ENCODE results near the gene ANKRD13C.
A peak's percentile ranks its signal among the peaks of the same experiment; 100 is the strongest.

DNA sequence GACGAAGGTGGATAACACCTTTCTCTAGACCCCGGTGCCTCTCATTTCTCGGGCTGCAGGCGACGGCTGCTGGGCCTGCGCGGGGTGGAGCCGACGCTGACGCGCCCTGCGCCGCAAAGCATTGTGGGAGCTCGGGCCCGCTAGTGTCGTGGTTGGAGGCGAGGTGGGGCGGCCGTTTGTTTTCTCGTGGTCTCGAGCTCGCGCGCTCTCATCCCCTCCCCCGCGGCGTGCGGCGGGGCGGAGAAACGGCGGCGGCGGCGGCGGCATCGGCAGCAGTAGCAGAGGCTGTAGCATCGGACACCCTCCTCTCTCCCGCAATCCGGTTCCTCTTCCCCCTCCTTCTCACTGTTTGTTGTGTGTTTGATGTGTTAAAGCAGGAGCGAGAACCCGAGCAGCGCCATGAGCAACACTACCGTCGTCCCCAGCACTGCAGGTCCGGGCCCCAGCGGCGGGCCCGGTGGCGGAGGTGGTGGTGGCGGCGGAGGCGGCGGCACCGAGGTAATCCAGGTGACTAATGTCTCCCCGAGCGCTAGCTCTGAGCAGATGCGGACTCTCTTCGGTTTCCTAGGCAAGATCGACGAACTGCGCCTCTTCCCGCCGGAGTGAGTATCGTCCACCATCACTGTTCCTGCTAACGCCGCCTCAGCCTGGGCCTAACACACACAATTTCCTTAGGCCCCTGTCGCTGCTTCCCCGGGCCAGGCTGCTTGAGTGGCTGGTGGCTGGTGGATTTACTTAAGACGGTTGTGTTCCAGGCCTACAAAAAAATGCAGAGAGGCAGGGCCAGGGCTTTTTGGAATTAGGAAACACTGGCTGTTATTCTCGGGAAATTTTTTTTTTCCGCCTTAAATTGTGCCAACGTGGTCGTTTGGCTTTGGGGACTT lies 133.0 kb downstream of the ANKRD13C start, which contains the start of gene SRSF11:
- TF ChIP-seq BHLHE40 (IDR thresholded peaks at IDR 0.05; ENCODE audit: borderline replicate concordance) = no peak
- no peak for TF ChIP-seq FOXA1 (IDR thresholded peaks at IDR 0.05)
- TF ChIP-seq FOXM1 (IDR thresholded peaks at IDR 0.05; ENCODE audit: borderline replicate concordance) = no peak
- TF ChIP-seq, protein P1, sequence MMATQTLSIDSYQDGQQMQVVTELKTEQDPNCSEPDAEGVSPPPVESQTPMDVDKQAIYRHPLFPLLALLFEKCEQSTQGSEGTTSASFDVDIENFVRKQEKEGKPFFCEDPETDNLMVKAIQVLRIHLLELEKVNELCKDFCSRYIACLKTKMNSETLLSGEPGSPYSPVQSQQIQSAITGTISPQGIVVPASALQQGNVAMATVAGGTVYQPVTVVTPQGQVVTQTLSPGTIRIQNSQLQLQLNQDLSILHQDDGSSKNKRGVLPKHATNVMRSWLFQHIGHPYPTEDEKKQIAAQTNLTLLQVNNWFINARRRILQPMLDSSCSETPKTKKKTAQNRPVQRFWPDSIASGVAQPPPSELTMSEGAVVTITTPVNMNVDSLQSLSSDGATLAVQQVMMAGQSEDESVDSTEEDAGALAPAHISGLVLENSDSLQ (IDR thresholded peaks at IDR 0.05) = no peak
- no peak for TF ChIP-seq SUZ12 (IDR thresholded peaks at IDR 0.05)
- no peak for TF ChIP-seq SP1 (IDR thresholded peaks at IDR 0.05)
- no peak for TF ChIP-seq FOXK2 (IDR thresholded peaks at IDR 0.05)
- TF ChIP-seq HDGF (IDR thresholded peaks at IDR 0.05; ENCODE audit: borderline replicate concordance) = no peak
- TF ChIP-seq CTBP1 (IDR thresholded peaks at IDR 0.05; ENCODE audit: borderline replicate concordance) = no peak
- 0 out of 2 replicates have a peak, but pooled peaks have one; percentile 8 for TF ChIP-seq LEF1 (IDR thresholded peaks at IDR 0.05; ENCODE audit: borderline replicate concordance)

All from HEK293T (cell line).